ENCODE results near the gene CDYL2. TPM values are rescaled to one million over a fixed set of nuclear protein-coding genes. Genes with fewer than 3 reads are reported as not detected.

Gene CDYL2
- total RNA-seq, 6 donors from 2014 or later = 6.0 to 16.7 (median 8.0) TPM

DNA sequence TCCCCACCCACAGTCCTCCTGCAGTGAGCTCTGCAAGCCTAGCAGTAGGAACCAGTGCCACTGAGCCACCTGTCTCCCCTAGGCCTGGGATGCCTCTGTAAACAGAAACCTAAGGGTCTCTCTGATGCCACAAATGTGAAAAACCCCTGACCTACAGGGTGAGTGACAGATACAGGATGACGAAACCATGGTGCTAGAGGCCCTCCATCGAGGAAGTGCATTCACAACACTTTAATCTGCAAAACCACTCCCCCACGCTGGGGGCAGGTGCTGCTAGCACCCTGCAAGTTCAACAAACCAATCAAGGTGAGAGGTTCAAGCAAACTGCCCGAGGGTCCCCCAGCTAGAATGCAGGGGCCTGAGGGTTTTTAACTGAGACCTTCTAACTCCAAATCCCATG is 59.5 kb downstream of the CDYL2 start:
- Histone ChIP-seq H3K27ac (no peak overlapping the region), H3K4me3 (no peak overlapping the region), H3K36me3 (no peaks in the 10 kb centered on the region), H3K4me1 (no peaks in the 10 kb centered on the region), H3K9me3 (no peaks in the 10 kb centered on the region), H3K27me3 (no peaks in the 10 kb centered on the region)
- 67 to 71% methylated on average over 3 to 4 of the region's 4 CpGs for WGBS, 2 donors
- TF ChIP-seq EP300 (IDR thresholded peaks at IDR 0.05) (no peak), POLR2AphosphoS5 (IDR thresholded peaks at IDR 0.05) (no peak), POLR2A (IDR thresholded peaks at IDR 0.05) (no peak)
- TF ChIP-seq, protein P1, sequence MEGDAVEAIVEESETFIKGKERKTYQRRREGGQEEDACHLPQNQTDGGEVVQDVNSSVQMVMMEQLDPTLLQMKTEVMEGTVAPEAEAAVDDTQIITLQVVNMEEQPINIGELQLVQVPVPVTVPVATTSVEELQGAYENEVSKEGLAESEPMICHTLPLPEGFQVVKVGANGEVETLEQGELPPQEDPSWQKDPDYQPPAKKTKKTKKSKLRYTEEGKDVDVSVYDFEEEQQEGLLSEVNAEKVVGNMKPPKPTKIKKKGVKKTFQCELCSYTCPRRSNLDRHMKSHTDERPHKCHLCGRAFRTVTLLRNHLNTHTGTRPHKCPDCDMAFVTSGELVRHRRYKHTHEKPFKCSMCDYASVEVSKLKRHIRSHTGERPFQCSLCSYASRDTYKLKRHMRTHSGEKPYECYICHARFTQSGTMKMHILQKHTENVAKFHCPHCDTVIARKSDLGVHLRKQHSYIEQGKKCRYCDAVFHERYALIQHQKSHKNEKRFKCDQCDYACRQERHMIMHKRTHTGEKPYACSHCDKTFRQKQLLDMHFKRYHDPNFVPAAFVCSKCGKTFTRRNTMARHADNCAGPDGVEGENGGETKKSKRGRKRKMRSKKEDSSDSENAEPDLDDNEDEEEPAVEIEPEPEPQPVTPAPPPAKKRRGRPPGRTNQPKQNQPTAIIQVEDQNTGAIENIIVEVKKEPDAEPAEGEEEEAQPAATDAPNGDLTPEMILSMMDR (IDR thresholded peaks at IDR 0.05) = no peak
- ATAC-seq (ENCODE audit: low FRiP score in 2 of 2) (no peak), DNase-seq (no peak)

DNA sequence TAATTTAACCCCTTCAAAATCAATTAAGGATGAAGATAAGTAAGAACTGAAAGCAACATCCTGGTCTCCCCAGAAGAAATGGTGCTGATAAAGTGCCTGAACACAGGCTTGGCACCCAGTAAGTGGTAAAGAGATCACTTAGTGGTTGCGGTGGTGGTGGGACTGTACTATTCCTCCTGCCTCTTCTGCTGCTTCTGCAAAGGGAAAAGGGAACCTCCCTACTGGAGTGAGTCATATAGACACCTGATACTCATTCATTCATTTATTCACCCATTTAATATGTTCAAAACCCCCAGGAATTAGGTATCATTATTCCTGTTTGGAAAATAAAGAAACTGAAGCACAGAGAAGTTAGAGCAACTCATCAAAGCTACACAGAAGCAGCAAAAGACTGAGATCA is 60.6 kb downstream of the CDYL2 start:
- no peak for DNase-seq
- no peaks in the 10 kb centered on the region for H3K4me1 ChIP-seq
- H3K27ac ChIP-seq = no peak overlapping the region
- H3K9me3 ChIP-seq = no peaks in the 10 kb centered on the region
- no peak overlapping the region for H3K4me3 ChIP-seq
- TF ChIP-seq POLR2AphosphoS5 (IDR thresholded peaks at IDR 0.05) = no peak
- TF ChIP-seq, protein P1 (IDR thresholded peaks at IDR 0.05) = no peak
- no peak for TF ChIP-seq EP300 (IDR thresholded peaks at IDR 0.05)
- TF ChIP-seq POLR2A (IDR thresholded peaks at IDR 0.05) = no peak
- 73 to 88% methylated on average over 1 of the region's 1 CpG for WGBS, 2 donors
- no peaks in the 10 kb centered on the region for H3K27me3 ChIP-seq
- no peak for ATAC-seq (ENCODE audit: low FRiP score in 2 of 2)
- no peaks in the 10 kb centered on the region for H3K36me3 ChIP-seq

DNA sequence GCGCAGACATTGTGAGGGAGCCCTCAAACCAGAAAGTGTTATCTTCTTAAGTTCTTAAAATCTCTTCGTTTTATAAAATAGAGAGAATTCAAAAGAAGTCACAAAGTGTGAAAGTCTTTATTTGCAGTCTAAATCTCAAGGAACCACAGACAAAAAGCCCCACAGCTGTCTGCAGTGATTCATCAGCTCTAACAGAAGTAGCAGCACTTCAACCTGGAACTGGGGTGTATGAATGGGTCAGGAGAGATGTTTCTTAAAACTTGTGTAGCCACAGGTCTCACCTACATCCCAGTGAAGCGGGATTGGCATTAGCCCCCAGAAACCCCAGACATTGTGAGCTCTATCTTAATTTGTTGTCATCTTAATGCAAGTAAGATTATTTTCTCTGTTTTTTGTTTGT is 61.1 kb downstream of the CDYL2 start:
- Histone ChIP-seq H3K4me3 (no peak overlapping the region), H3K27ac (no peak overlapping the region), H3K27me3 (no peaks in the 10 kb centered on the region), H3K9me3 (no peaks in the 10 kb centered on the region), H3K36me3 (no peaks in the 10 kb centered on the region), H3K4me1 (no peaks in the 10 kb centered on the region)
- WGBS, 2 donors = 87 to 95% methylated on average over 3 of the region's 3 CpGs
- TF ChIP-seq EP300 (IDR thresholded peaks at IDR 0.05) = no peak
- TF ChIP-seq POLR2AphosphoS5 (IDR thresholded peaks at IDR 0.05) = no peak
- TF ChIP-seq, protein P1 (IDR thresholded peaks at IDR 0.05) = no peak
- no peak for TF ChIP-seq POLR2A (IDR thresholded peaks at IDR 0.05)
- no peak for ATAC-seq (ENCODE audit: low FRiP score in 2 of 2)
- DNase-seq = no peak

DNA sequence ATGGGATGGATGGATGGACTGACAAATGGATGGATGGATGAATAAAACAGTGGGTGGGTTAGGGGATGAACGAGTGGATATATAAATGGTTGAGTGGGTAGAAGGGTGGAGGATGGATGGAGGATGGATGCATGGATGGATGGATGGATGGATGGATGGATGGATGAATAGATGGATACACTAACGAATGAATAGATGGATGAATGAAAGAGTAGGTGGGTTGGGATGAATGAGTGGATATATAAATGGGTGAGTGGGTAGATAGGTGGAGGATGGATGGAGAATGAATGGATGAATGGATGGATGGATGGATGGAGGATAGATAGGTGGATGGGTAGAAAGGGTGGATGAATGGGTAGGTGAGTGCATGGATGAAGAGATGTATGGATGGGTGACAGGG is 62.1 kb downstream of the CDYL2 start:
- Histone ChIP-seq H3K4me3 (no peak overlapping the region), H3K36me3 (no peaks in the 10 kb centered on the region), H3K27me3 (no peaks in the 10 kb centered on the region), H3K9me3 (no peaks in the 10 kb centered on the region), H3K4me1 (no peaks in the 10 kb centered on the region), H3K27ac (no peak overlapping the region)
- DNase-seq (no peak), ATAC-seq (ENCODE audit: low FRiP score in 2 of 2) (no peak)
- 89 to 90% methylated on average over 2 of the region's 2 CpGs for WGBS, 2 donors
- TF ChIP-seq POLR2A (IDR thresholded peaks at IDR 0.05) = no peak
- no peak for TF ChIP-seq POLR2AphosphoS5 (IDR thresholded peaks at IDR 0.05)
- no peak for TF ChIP-seq EP300 (IDR thresholded peaks at IDR 0.05)
- TF ChIP-seq, protein P1 (IDR thresholded peaks at IDR 0.05) = no peak

DNA sequence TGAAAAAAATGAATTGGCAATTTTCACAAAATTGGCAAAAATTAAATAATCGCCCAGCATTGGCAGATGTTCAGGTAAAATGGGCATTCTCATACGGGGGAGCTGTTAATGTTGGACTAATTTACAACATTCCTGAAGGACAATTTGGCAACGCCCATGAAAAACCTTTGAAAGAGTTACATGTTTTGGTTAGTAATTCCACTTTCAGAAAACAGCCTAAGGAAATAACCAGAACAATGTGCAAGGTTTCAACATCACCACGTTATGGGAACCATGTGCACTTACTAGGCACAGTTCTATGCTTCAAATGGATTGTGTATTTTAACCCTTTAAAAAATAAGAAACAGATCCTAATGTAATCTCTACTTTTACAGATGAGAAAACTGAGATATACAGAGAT is 62.7 kb downstream of the CDYL2 start:
- no peak for ATAC-seq (ENCODE audit: low FRiP score in 2 of 2)
- DNase-seq = no peak
- 84 to 85% methylated on average over 4 of the region's 4 CpGs for WGBS, 2 donors

More for the DNA sequence above, 62.7 kb downstream of the CDYL2 start:
- H3K4me1 ChIP-seq = no peaks in the 10 kb centered on the region
- H3K27ac ChIP-seq = no peak overlapping the region
- H3K36me3 ChIP-seq = no peaks in the 10 kb centered on the region
- H3K9me3 ChIP-seq = no peaks in the 10 kb centered on the region
- no peak overlapping the region for H3K4me3 ChIP-seq
- H3K27me3 ChIP-seq = no peaks in the 10 kb centered on the region
- no peak for TF ChIP-seq EP300 (IDR thresholded peaks at IDR 0.05)
- TF ChIP-seq POLR2AphosphoS5 (IDR thresholded peaks at IDR 0.05) = no peak
- TF ChIP-seq, protein P1 (IDR thresholded peaks at IDR 0.05) = no peak
- TF ChIP-seq POLR2A (IDR thresholded peaks at IDR 0.05) = no peak
